Activated naive CD4-positive, alpha-beta T cell (primary cell): Measurements from ENCODE around the gene KCTD5.
"Not testable (repeated sequence)": the region's sequence is repeated elsewhere in the genome, so short reads cannot be mapped to it uniquely, and the experiment has no call there.

Source experiments
- DNase-seq, 4 experiments: peaks; one replicate each; lab custom pipeline; 2025; lab: John Stamatoyannopoulos, UW

Gene KCTD5

GRCh38 chr16:2673066-2673999, 9.0 kb upstream of the KCTD5 start:
- DNase-seq: peak; percentile 86 to 94 (median 90)

GRCh38 chr16:2675021-2675420, 7.3 kb upstream of the KCTD5 start:
- no peak for DNase-seq

GRCh38 chr16:2675714-2676113, 6.6 kb upstream of the KCTD5 start:
- DNase-seq: no peak

GRCh38 chr16:2676937-2677336, 5.4 kb upstream of the KCTD5 start:
- not testable (repeated sequence) for DNase-seq

GRCh38 chr16:2678206-2678965, 3.9 kb upstream of the KCTD5 start:
- DNase-seq: not testable (repeated sequence)

- not testable (repeated sequence) for DNase-seq
Observed at GRCh38 chr16:2679902-2680301, 2.4 kb upstream of the KCTD5 start.

- DNase-seq: not testable (repeated sequence)
Observed at GRCh38 chr16:2680360-2680759, 2.0 kb upstream of the KCTD5 start.

- not testable (repeated sequence) for DNase-seq
Observed at GRCh38 chr16:2683041-2683440, 718 bp downstream of the KCTD5 start.

GRCh38 chr16:2686075-2686474, 3.8 kb downstream of the KCTD5 start:
- not testable (repeated sequence) for DNase-seq

- no peak for DNase-seq
Observed at GRCh38 chr16:2686912-2687507, 4.7 kb downstream of the KCTD5 start.

- no peak for DNase-seq
Observed at GRCh38 chr16:2687531-2688308, 5.4 kb downstream of the KCTD5 start.

GRCh38 chr16:2689422-2689821, 7.1 kb downstream of the KCTD5 start:
- DNase-seq: not testable (repeated sequence)

- no peak for DNase-seq
Observed at GRCh38 chr16:2689968-2690801, 7.9 kb downstream of the KCTD5 start.

GRCh38 chr16:2690852-2691251, 8.5 kb downstream of the KCTD5 start:
- DNase-seq: no peak

GRCh38 chr16:2691491-2692248, 9.3 kb downstream of the KCTD5 start:
- no peak for DNase-seq

- no peak for DNase-seq
Observed at GRCh38 chr16:2692251-2692947, 10.1 kb downstream of the KCTD5 start.

GRCh38 chr16:2692948-2693651, 10.8 kb downstream of the KCTD5 start:
- no peak for DNase-seq

GRCh38 chr16:2696601-2697250, 14.4 kb downstream of the KCTD5 start:
- not testable (repeated sequence) for DNase-seq
